Trophoblast cell (in vitro differentiated cells and primary cell): Measurements from ENCODE around the gene ABCG2.
A peak's percentile ranks its signal among the peaks of the same experiment; 100 is the strongest.

Source experiments
- DNase-seq, 2 donors: peaks; one replicate each; pipeline ENCODE4 v3.0.0-alpha.2; 2016
- H2AFZ ChIP-seq: 2 replicates; pipeline ENCODE4 v1.6.1; 2013; ENCODE audit warnings: low read length, moderate library complexity, mild to moderate bottlenecking; ENCODE audit not compliant: insufficient read depth, poor library complexity
- H2AK5ac ChIP-seq: 2 replicates; pipeline ENCODE4 v1.6.1; 2013; ENCODE audit warnings: mild to moderate bottlenecking, low read length
- H2BK120ac ChIP-seq: 2 replicates; pipeline ENCODE4 v1.6.1; 2013; ENCODE audit warnings: low read length, mild to moderate bottlenecking, moderate library complexity; ENCODE audit not compliant: insufficient read depth, poor library complexity
- H2BK12ac ChIP-seq: 2 replicates; pipeline ENCODE4 v1.6.1; 2013; ENCODE audit warnings: mild to moderate bottlenecking, low read length, moderate library complexity
- H2BK5ac ChIP-seq: 2 replicates; pipeline ENCODE4 v1.6.1; 2013; ENCODE audit warnings: low read length, low read depth, moderate library complexity, mild to moderate bottlenecking; ENCODE audit not compliant: poor library complexity
- H3K14ac ChIP-seq: 2 replicates; pipeline ENCODE4 v1.6.1; 2013; ENCODE audit warnings: mild to moderate bottlenecking, low read length
- H3K18ac ChIP-seq: 2 replicates; pipeline ENCODE4 v1.6.1; 2013; ENCODE audit warnings: mild to moderate bottlenecking, low read length
- H3K23ac ChIP-seq: 2 replicates; pipeline ENCODE4 v1.6.1; 2013; ENCODE audit warnings: low read length
- H3K27ac ChIP-seq: 2 replicates; pipeline ENCODE4 v1.5.1; 2013; ENCODE audit warnings: low read depth, mild to moderate bottlenecking, inconsistent platforms, low read length, moderate library complexity
- H3K27me3 ChIP-seq: 2 replicates; pipeline ENCODE4 v1.6.1; 2013; ENCODE audit warnings: inconsistent platforms, mild to moderate bottlenecking, low read length, moderate library complexity; ENCODE audit not compliant: insufficient read depth
- H3K36me3 ChIP-seq, 2 experiments: 1 replicate in 1 of 2; 2 replicates in 1 of 2; pipeline ENCODE4 v1.6.1; 2013; ENCODE audit warnings: low read length in 2 of 2, mild to moderate bottlenecking in 2 of 2, moderate library complexity in 1 of 2; ENCODE audit not compliant: insufficient read depth in 2 of 2, control insufficient read depth in 1 of 2
- H3K4ac ChIP-seq: 2 replicates; pipeline ENCODE4 v1.6.1; 2013; ENCODE audit warnings: low read depth, mild to moderate bottlenecking, low read length, moderate library complexity
- H3K4me1 ChIP-seq, 2 experiments: 1 replicate in 1 of 2; 2 replicates in 1 of 2; pipeline ENCODE4 v1.6.1; 2013; ENCODE audit warnings: low read length in 2 of 2, mild to moderate bottlenecking in 2 of 2, moderate library complexity in 1 of 2; ENCODE audit not compliant: insufficient read depth in 2 of 2, control insufficient read depth in 1 of 2
- H3K4me2 ChIP-seq: 2 replicates; pipeline ENCODE4 v1.6.1; 2013; ENCODE audit warnings: inconsistent platforms, mild to moderate bottlenecking, low read length, moderate library complexity
- H3K4me3 ChIP-seq: 2 replicates; pipeline ENCODE4 v1.5.1; 2013; ENCODE audit warnings: mild to moderate bottlenecking, low read depth, low read length, inconsistent platforms
- H3K79me1 ChIP-seq: one replicate; pipeline ENCODE4 v1.6.1; 2013; ENCODE audit warnings: low read length
- H3K79me2 ChIP-seq: 2 replicates; pipeline ENCODE4 v1.6.1; 2013; ENCODE audit warnings: low read length, mild to moderate bottlenecking; ENCODE audit not compliant: control insufficient read depth, insufficient read depth, poor library complexity
- H3K9ac ChIP-seq: 2 replicates; pipeline ENCODE4 v1.6.1; 2013; ENCODE audit warnings: mild to moderate bottlenecking, low read length
- H3K9me3 ChIP-seq: 2 replicates; pipeline ENCODE4 v1.6.1; 2013; ENCODE audit warnings: low read depth, mild to moderate bottlenecking, control low read depth, inconsistent platforms, low read length; ENCODE audit not compliant: insufficient read depth
- H4K12ac ChIP-seq: 2 replicates; pipeline ENCODE4 v1.6.1; 2013; ENCODE audit warnings: low read depth, mild to moderate bottlenecking, low read length, moderate library complexity
- H4K8ac ChIP-seq: 2 replicates; pipeline ENCODE4 v1.6.1; 2013; ENCODE audit warnings: low read depth, mild to moderate bottlenecking, low read length, moderate library complexity
- H4K91ac ChIP-seq: one replicate; pipeline ENCODE4 v1.6.1; 2013; ENCODE audit warnings: low read depth, mild to moderate bottlenecking, low read length, moderate library complexity
- WGBS: extraction: QIAGEN DNeasy Blood & Tissue Kit; methylation state at CpG from one replicate; pipeline ENCODE4 v1.1.7; 2013; ENCODE audit warnings: missing lambda C conversion rate; ENCODE audit not compliant: insufficient read length, insufficient coverage; ENCODE audit errors: extremely low coverage; 5-methylcytosine and 5-hydroxymethylcytosine counted together

Gene ABCG2

DNA sequence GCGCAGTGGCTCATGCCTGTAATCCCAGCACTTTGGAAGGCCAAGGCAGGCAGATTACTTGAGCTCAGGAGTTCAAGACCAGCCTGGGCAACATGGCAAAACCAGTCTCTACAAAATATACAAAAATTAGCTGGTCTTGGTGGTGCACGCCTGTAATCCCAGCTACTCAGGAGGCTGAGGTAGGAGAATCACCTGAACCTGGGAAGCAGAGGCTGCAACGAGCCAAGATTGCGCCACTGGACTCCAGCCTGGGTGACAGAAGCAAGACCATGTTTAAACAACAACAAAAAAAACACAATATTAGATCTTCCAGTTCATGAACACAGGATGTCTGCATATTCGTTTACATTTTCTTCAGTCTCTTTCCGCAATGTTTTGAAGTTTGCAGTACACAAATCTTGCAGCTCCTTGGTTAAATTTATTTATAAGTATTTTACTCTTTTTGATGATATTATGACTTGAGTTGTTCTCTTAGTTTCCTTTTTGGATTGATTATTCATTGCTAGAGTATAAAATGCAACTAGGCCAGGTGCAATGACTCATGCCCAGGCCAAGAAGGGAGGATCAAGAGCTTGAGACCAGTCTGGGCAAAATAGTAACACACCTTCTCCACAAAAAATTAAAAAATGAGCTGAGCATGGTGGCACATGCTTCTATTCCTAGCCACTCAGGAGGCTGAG, 30.4 kb upstream of the ABCG2 start:
- H2AK5ac ChIP-seq, result no peak overlapping the region
- no peaks in the 10 kb centered on the region for H3K9me3 ChIP-seq
- no peaks in the 10 kb centered on the region for H3K79me1 ChIP-seq
- no peak overlapping the region for H3K9ac ChIP-seq
- H2BK12ac ChIP-seq, result no peak overlapping the region
- no CpG with 5 or more reads among the region's 6 CpGs for WGBS
- no peaks in the 10 kb centered on the region for H3K27me3 ChIP-seq
- H3K27ac ChIP-seq, result no peak overlapping the region
- no peak overlapping the region for H2BK120ac ChIP-seq
- no peaks in the 10 kb centered on the region for H3K36me3 ChIP-seq
- no peak overlapping the region for H3K4me3 ChIP-seq
- no peak overlapping the region for H2BK5ac ChIP-seq
- no peak overlapping the region for H4K12ac ChIP-seq
- no peak overlapping the region for H3K4me2 ChIP-seq
- H3K79me2 ChIP-seq, result no peaks in the 10 kb centered on the region
- peak overlapping the region; percentile 44 for H3K14ac ChIP-seq
- no peak overlapping the region for H4K8ac ChIP-seq
- no peak overlapping the region for H3K23ac ChIP-seq
- H3K18ac ChIP-seq, result no peak overlapping the region
- H3K4me1 ChIP-seq, result no peaks in the 10 kb centered on the region
- H4K91ac ChIP-seq, result peak overlapping the region; percentile 37
- DNase-seq, result no peak
- no peak overlapping the region for H2AFZ ChIP-seq
- H3K4ac ChIP-seq, result no peak overlapping the region

DNA sequence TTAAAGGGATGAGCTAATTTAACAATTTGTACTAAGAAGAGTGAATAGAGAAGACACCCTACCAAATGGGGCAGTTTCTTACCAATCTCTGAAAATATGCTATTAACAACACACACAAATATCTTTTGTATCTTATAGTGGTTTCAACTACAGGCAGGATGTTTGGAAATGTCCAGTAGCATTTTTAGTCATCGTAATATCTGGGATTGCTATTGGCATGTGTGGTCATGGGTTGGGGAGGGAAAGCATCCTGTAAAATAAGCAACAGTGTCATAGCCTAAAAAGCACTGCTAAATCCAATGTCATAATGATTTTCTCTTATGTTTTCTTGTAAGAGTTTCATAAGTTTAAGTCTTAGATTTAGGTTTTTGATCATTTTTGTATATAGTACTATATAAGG, 29.3 kb upstream of the ABCG2 start:
- no CpG with 5 or more reads among the region's 1 CpG for WGBS
- no peak overlapping the region for H2AK5ac ChIP-seq

DNA sequence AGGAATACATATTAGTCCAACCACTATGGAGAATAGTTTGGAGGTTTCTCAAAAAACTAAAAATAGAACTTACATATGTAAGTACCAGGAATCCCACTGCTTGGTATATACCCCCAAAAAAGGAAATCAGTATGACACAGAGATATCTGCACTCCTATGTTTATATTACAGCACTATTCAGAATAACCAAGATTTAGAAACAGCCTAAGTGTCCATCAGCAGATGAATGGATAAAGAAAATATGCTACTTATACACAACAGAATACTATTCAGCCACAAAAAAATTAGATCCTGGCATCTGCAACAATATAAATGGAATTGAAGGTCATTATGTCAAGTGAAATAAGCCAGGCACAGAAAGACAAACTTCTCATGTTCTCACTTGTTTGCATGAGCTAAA, 27.5 kb upstream of the ABCG2 start:
- Histone ChIP-seq H2BK120ac (no peak overlapping the region), H2AK5ac (no peak overlapping the region), H3K27ac (no peak overlapping the region), H3K9ac (no peak overlapping the region), H3K9me3 (no peaks in the 10 kb centered on the region), H3K14ac (no peak overlapping the region), H3K23ac (no peak overlapping the region), H3K4me2 (no peak overlapping the region), H3K79me1 (peaks cover 2% of the 10 kb centered on the region), H2BK5ac (no peak overlapping the region), H3K27me3 (no peaks in the 10 kb centered on the region), H2AFZ (no peak overlapping the region), H3K79me2 (no peaks in the 10 kb centered on the region), H3K18ac (no peak overlapping the region), H3K4ac (no peak overlapping the region), H4K12ac (no peak overlapping the region), H4K8ac (no peak overlapping the region), H3K4me3 (no peak overlapping the region), H3K36me3 (no peaks in the 10 kb centered on the region), H2BK12ac (no peak overlapping the region), H3K4me1 (no peaks in the 10 kb centered on the region), H4K91ac (no peak overlapping the region)
- DNase-seq, result no peak

More for the DNA sequence above, 29.3 kb upstream of the ABCG2 start:
- Histone ChIP-seq H2BK120ac (no peak overlapping the region), H2AFZ (no peak overlapping the region), H3K9me3 (no peaks in the 10 kb centered on the region), H3K23ac (no peak overlapping the region), H2BK12ac (no peak overlapping the region), H3K27me3 (no peaks in the 10 kb centered on the region), H3K4me3 (no peak overlapping the region), H3K27ac (no peak overlapping the region), H3K9ac (no peak overlapping the region), H4K8ac (no peak overlapping the region), H3K14ac (no peak overlapping the region), H3K79me1 (no peaks in the 10 kb centered on the region), H3K36me3 (no peaks in the 10 kb centered on the region), H4K12ac (no peak overlapping the region), H3K4ac (no peak overlapping the region), H3K4me1 (no peaks in the 10 kb centered on the region), H4K91ac (no peak overlapping the region), H3K4me2 (no peak overlapping the region), H3K18ac (no peak overlapping the region), H2BK5ac (no peak overlapping the region), H3K79me2 (no peaks in the 10 kb centered on the region)
- DNase-seq, result no peak

DNA sequence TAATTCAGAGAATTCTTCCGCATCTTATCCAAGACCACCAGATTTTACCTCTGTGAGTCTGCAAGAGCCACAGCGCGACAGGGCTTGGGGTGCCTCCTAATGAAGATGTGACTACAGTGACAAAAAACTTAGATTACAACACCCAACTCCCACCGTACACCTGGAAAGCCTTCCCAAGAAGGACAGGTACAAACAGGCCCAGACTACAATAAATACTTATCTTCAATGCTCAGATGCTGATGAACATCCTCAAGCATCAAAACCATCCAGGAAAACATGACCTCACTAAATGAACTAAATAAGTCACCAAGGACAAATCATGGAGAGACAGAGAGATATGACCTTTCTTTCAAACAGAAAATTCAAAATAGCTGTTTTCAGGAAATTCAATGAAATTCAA, 20.8 kb upstream of the ABCG2 start:
- Histone ChIP-seq H3K9ac (no peak overlapping the region), H3K18ac (no peak overlapping the region), H4K12ac (no peak overlapping the region), H4K91ac (peak overlapping the region; percentile 84), H3K27me3 (no peaks in the 10 kb centered on the region), H3K79me1 (peaks cover 13% of the 10 kb centered on the region), H3K4ac (no peak overlapping the region), H2BK120ac (no peak overlapping the region), H3K4me1 (peaks cover 15 to 17% of the 10 kb centered on the region in 2 experiments), H3K4me2 (no peak overlapping the region), H3K36me3 (no peaks in the 10 kb centered on the region), H3K79me2 (no peaks in the 10 kb centered on the region), H3K23ac (no peak overlapping the region), H3K27ac (no peak overlapping the region), H2BK5ac (no peak overlapping the region), H2BK12ac (no peak overlapping the region), H2AFZ (no peak overlapping the region), H3K9me3 (no peaks in the 10 kb centered on the region), H2AK5ac (no peak overlapping the region), H3K4me3 (no peak overlapping the region), H4K8ac (peak overlapping the region; percentile 30), H3K14ac (no peak overlapping the region)
- DNase-seq, result no peak
- WGBS, result no CpG with 5 or more reads among the region's 4 CpGs
